GM23248 (cell line): ENCODE results near the gene CFAP73. TPM values are rescaled to one million over a fixed set of nuclear protein-coding genes. Genes with fewer than 3 reads are reported as not detected.

Source experiments
- DNase-seq: peaks from one replicate; pipeline ENCODE4 v3.0.0-alpha.2; 2015
- H2AFZ ChIP-seq: fragments of 200-600 bp; sonication (generic); 2 replicates; pipeline ENCODE4 v1.6.1; 2016; ENCODE audit warnings: antibody characterized with exemption
- H3F3A ChIP-seq: fragments of 200-600 bp; sonication (generic); 2 replicates; pipeline ENCODE4 v1.6.1; 2016; ENCODE audit warnings: mild to moderate bottlenecking, antibody characterized with exemption, mixed run types; ENCODE audit not compliant: insufficient read depth
- H3K27ac ChIP-seq: fragments of 200-600 bp; sonication (generic); 2 replicates; pipeline ENCODE4 v1.5.1; 2016; ENCODE audit warnings: mild to moderate bottlenecking
- H3K27me3 ChIP-seq: fragments of 200-600 bp; sonication (generic); replicated peaks from 2 replicates; pipeline ENCODE4 v1.6.1; 2016; ENCODE audit warnings: mild to moderate bottlenecking; ENCODE audit not compliant: insufficient read depth
- H3K36me3 ChIP-seq: fragments of 200-600 bp; sonication (generic); 2 replicates; pipeline ENCODE4 v1.6.1; 2016; ENCODE audit warnings: low read depth, mild to moderate bottlenecking
- H3K4me1 ChIP-seq: fragments of 200-600 bp; sonication (generic); 2 replicates; pipeline ENCODE4 v1.6.1; 2016; ENCODE audit warnings: mild to moderate bottlenecking; ENCODE audit not compliant: insufficient read depth
- H3K4me2 ChIP-seq: fragments of 200-600 bp; sonication (generic); one replicate; pipeline ENCODE4 v1.6.1; 2016; ENCODE audit warnings: mild to moderate bottlenecking; ENCODE audit not compliant: unreplicated experiment
- H3K4me3 ChIP-seq: fragments of 200-600 bp; sonication (generic); 2 replicates; pipeline ENCODE4 v1.5.1; 2016; ENCODE audit warnings: mild to moderate bottlenecking
- H3K79me2 ChIP-seq: fragments of 200-600 bp; sonication (generic); 2 replicates; pipeline ENCODE4 v1.6.1; 2016; ENCODE audit warnings: mild to moderate bottlenecking; ENCODE audit not compliant: insufficient read depth
- H3K9ac ChIP-seq: fragments of 200-600 bp; sonication (generic); 2 replicates; pipeline ENCODE4 v1.6.1; 2016; ENCODE audit warnings: mild to moderate bottlenecking
- H3K9me2 ChIP-seq: fragments of 200-600 bp; sonication (generic); 2 replicates; pipeline ENCODE4 v1.6.1; 2016; ENCODE audit warnings: mixed run types, mild to moderate bottlenecking, moderate library complexity; ENCODE audit not compliant: insufficient read depth
- H3K9me3 ChIP-seq: fragments of 200-600 bp; sonication (generic); one replicate; pipeline ENCODE4 v1.6.1; 2017; ENCODE audit warnings: low read depth
- H4K20me1 ChIP-seq: fragments of 200-600 bp; sonication (generic); 2 replicates; pipeline ENCODE4 v1.6.0; 2016; ENCODE audit not compliant: insufficient read depth
- EZH2 ChIP-seq: fragments of 200-600 bp; sonication (generic); IDR thresholded peaks from 2 replicates; pipeline ENCODE4 v1.6.1; 2018; ENCODE audit warnings: antibody characterized with exemption, mild to moderate bottlenecking; ENCODE audit not compliant: insufficient read depth, poor library complexity, severe bottlenecking
- EZH2phosphoT487 ChIP-seq: fragments of 200-600 bp; sonication (generic); IDR thresholded peaks from 2 replicates; pipeline ENCODE4 v1.6.1; 2018; ENCODE audit warnings: antibody characterized with exemption, moderate library complexity, mild to moderate bottlenecking, low read depth; ENCODE audit not compliant: insufficient read depth
- WGBS, 2 experiments: methylation state at CpG; one replicate each; pipeline ENCODE4 v1.1.6; 2015 to 2017; ENCODE audit warnings: low lambda C conversion rate in 2 of 2, low coverage in 1 of 2; ENCODE audit errors: missing lambda C conversion rate in 2 of 2; 5-methylcytosine and 5-hydroxymethylcytosine counted together
- in situ Hi-C: fragments of 300-500 bp; cut with MboI; formaldehyde crosslinking; loops from 2 replicates; pipeline ENCODE4 v1.15.0; 2020
- polyA plus RNA-seq: library from polyadenylated mRNA; unstranded; fragments of >200 nt; fragmentation: Nextera tagmentation; extraction: Ambion mirVana; gene quantifications from 2 replicates; pipeline ENCODE4 v1.2.1, GENCODE V29; 2016
- total RNA-seq: library from RNA; depleted of rRNA; stranded (reverse); fragments of >200 nt; shearing (Covaris generic); gene quantifications from 2 replicates; pipeline ENCODE4 v1.2.3, GENCODE V29; 2014

The CFAP73 gene
- total and polyA plus RNA-seq, 2 experiments from 2014 or later = not detected

DNA sequence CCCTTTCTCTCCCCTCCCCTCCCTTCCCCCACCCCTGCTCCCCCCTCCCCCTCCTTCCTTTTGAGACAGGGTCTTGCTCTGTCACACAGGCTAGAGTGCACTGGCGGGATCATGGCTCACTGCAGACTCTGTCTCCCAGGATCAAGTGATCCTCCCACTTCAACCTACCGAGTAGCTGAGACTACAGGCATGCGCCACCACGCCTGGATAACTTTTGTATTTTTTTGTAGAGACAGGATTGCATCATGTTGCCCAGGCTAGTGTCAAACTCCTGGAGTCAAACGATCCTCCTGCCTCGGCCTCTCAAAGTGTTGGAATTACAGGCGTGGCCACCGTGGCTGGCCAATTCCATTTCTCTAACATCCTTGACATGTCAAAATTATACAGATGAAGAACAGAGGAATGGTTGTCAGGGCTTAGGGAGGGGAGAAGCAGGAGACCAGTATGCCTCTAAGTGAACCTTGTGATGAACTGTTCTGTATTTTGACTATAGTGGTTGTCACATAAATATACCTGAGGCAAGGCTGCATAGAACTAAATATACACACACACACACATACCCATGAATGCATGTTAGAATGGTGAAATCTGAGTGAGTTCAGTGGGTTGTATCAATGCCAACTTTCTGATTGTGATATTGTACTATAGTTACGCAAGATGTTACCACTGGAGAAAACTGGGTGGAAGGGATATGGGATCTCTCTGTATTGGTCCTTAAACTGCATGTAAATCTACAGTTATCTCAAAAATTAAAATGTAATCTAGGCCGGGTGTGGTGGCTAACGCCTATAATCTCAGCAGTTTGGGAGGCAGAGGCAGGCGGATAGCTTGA is 3.6 kb upstream of the CFAP73 start:
- Histone ChIP-seq H3K27ac (no peak overlapping the region), H3F3A (no peaks in the 10 kb centered on the region), H3K27me3 (peaks cover 9% of the 10 kb centered on the region), H3K9ac (no peak overlapping the region), H3K4me3 (no peak overlapping the region), H4K20me1 (no peaks in the 10 kb centered on the region), H2AFZ (no peak overlapping the region), H3K4me2 (no peak overlapping the region), H3K36me3 (no peaks in the 10 kb centered on the region), H3K79me2 (no peaks in the 10 kb centered on the region), H3K9me2 (no peaks in the 10 kb centered on the region), H3K4me1 (no peaks in the 10 kb centered on the region), H3K9me3 (no peaks in the 10 kb centered on the region)
- DNase-seq = no peak
- TF ChIP-seq EZH2 (no peak), EZH2phosphoT487 (no peak)
- in situ Hi-C loops = loop anchor here (10.0 kb wide), 1 partner anchor 101 kb away; no protein-coding TSS in a partner anchor
- 52 to 54% methylated on average over 12 of the region's 12 CpGs for WGBS, 2 experiments

DNA sequence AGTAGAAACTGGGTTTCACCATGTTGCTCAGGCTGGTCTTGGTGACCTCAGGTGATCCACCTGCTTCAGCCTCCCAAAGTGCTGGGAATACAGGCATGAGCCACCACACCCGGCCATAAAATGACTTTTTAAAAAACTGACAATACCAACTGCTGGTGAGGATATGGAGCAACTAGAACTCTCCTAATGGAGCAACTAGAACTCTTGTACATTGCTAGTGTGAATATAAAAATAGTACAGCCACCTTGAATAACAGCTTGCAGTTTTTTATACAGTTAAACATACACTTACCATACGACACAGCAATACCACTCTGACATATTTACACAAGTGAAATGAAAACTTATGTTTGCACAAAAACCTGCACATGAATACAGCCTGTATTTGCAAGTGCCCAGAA is 2.5 kb upstream of the CFAP73 start:
- Histone ChIP-seq H3K4me3 (no peak overlapping the region), H4K20me1 (no peaks in the 10 kb centered on the region), H3K4me2 (no peak overlapping the region), H3K36me3 (no peaks in the 10 kb centered on the region), H3K9ac (no peak overlapping the region), H3K27me3 (peaks cover 16% of the 10 kb centered on the region), H3K4me1 (no peaks in the 10 kb centered on the region), H2AFZ (no peak overlapping the region), H3K9me3 (no peaks in the 10 kb centered on the region), H3K9me2 (no peaks in the 10 kb centered on the region), H3F3A (no peaks in the 10 kb centered on the region), H3K79me2 (no peaks in the 10 kb centered on the region), H3K27ac (no peak overlapping the region)
- no peak for DNase-seq
- WGBS, 2 experiments = 50 to 57% methylated on average over 2 of the region's 2 CpGs
- TF ChIP-seq EZH2phosphoT487 = no peak
- no peak for TF ChIP-seq EZH2
- in situ Hi-C loops = loop anchor here (10.0 kb wide), 1 partner anchor 102 kb away; no protein-coding TSS in a partner anchor

DNA sequence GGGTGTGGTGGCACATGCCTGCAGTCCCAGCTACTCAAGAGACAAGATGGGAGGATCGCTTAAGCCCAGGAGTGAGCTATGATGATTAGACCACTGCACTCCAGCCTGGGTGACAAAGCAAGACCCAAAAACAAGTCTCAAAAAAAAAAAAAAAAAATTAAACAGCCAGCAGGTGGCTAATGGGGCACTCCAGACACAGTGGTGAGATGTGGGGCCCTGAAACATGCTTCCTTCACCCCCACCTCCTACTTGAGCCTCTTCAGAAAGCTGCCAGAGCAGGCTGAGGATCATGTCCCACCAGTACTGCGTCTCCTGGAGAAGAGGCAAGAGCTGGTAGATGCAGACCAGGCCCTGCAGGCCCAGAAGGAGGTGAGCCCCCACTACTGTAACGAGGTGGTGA is 2.1 kb downstream of the CFAP73 start:
- Histone ChIP-seq H3K4me1 (no peaks in the 10 kb centered on the region), H3K79me2 (no peaks in the 10 kb centered on the region), H3K4me2 (no peak overlapping the region), H3K4me3 (no peak overlapping the region), H3K27me3 (peaks cover 37% of the 10 kb centered on the region), H3K27ac (no peak overlapping the region), H3F3A (no peaks in the 10 kb centered on the region), H3K36me3 (no peaks in the 10 kb centered on the region), H4K20me1 (no peaks in the 10 kb centered on the region), H3K9ac (no peak overlapping the region), H2AFZ (no peak overlapping the region), H3K9me3 (no peaks in the 10 kb centered on the region), H3K9me2 (no peaks in the 10 kb centered on the region)
- in situ Hi-C loops = no loop called here
- TF ChIP-seq EZH2 = no peak
- TF ChIP-seq EZH2phosphoT487 = no peak
- DNase-seq = no peak
- 75 to 81% methylated on average over 3 of the region's 3 CpGs for WGBS, 2 experiments

DNA sequence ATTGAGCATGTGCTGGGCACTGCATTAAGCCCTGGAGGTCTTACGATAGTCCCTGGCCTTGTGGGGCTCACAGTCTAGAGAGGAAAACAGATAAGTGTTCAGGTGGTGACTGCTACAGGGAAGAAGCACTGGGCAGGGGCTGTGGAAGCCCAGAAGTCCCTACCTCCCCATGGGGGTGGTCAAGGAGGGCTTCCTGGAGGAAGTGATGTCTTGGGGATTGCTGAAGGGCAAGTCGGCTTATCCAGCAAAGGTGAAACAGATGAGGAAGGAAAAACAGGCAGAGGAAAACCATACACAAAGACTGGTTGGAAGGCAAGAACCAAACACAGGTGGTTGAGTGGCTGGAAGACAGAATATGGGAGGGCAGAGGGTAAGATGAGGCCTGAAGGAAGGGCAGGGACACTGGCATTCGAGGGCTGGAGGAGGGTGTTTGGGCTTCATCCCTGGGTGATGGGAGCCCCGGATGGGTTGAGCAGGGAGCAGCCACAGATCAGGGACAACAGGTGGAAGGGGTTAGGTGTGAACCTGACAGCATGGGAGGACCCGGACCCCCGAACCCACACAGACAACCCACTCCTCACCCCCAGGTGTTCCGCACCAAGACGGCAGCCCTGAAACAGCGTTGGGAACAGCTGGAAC is 2.8 kb downstream of the CFAP73 start:
- Histone ChIP-seq H3K4me3 (peak overlapping the region; percentile 55; the same call in 1 of the 2 replicates), H3K9ac (no peak overlapping the region), H3K9me2 (no peaks in the 10 kb centered on the region), H2AFZ (no peak overlapping the region), H3K27me3 (peaks cover 37% of the 10 kb centered on the region), H3F3A (0 out of 2 replicates have a peak, but pooled peaks cover 5% of the 10 kb centered on the region), H3K4me2 (no peak overlapping the region), H3K9me3 (no peaks in the 10 kb centered on the region), H3K4me1 (no peaks in the 10 kb centered on the region), H3K27ac (no peak overlapping the region), H3K36me3 (no peaks in the 10 kb centered on the region), H4K20me1 (no peaks in the 10 kb centered on the region), H3K79me2 (no peaks in the 10 kb centered on the region)
- TF ChIP-seq EZH2phosphoT487 (no peak), EZH2 (no peak)
- in situ Hi-C loops = no loop called here
- 17 to 18% methylated on average over 9 of the region's 9 CpGs for WGBS, 2 experiments
- DNase-seq = no peak
